Measurements from ENCODE around the gene PHF21B.

PHF21B gene

GRCh38 chr22:44943701-44944324 lies 66.0 kb downstream of the PHF21B start:
- H3K27ac ChIP-seq = no peak overlapping the region
- TF ChIP-seq ZFX (IDR thresholded peaks at IDR 0.05; ENCODE audit: borderline replicate concordance) (no peak), CTCF (IDR thresholded peaks at IDR 0.05) (no peak)

GRCh38 chr22:44942979-44943700 lies 66.7 kb downstream of the PHF21B start:
- TF ChIP-seq CTCF (IDR thresholded peaks at IDR 0.05) (no peak), ZFX (IDR thresholded peaks at IDR 0.05; ENCODE audit: borderline replicate concordance) (no peak)

GRCh38 chr22:44942056-44942455 lies 67.7 kb downstream of the PHF21B start:
- no peak overlapping the region for H3K27ac ChIP-seq
- TF ChIP-seq ZFX (IDR thresholded peaks at IDR 0.05; ENCODE audit: borderline replicate concordance) (no peak), CTCF (IDR thresholded peaks at IDR 0.05) (no peak)

More at GRCh38 chr22:44942979-44943700, 66.7 kb downstream of the PHF21B start:
- no peak overlapping the region for H3K27ac ChIP-seq

- no peak for TF ChIP-seq CTCF (IDR thresholded peaks at IDR 0.05)
- TF ChIP-seq ZFX (IDR thresholded peaks at IDR 0.05; ENCODE audit: borderline replicate concordance) = no peak
- H3K27ac ChIP-seq = no peak overlapping the region
Measured at GRCh38 chr22:44941207-44941606, 68.6 kb downstream of the PHF21B start.

GRCh38 chr22:44940130-44940529 lies 69.7 kb downstream of the PHF21B start:
- H3K27ac ChIP-seq = no peak overlapping the region
- TF ChIP-seq ZFX (IDR thresholded peaks at IDR 0.05; ENCODE audit: borderline replicate concordance) (no peak), CTCF (IDR thresholded peaks at IDR 0.05) (no peak)

- H3K27ac ChIP-seq = no peak overlapping the region
- TF ChIP-seq ZFX (IDR thresholded peaks at IDR 0.05; ENCODE audit: borderline replicate concordance) = no peak
- no peak for TF ChIP-seq CTCF (IDR thresholded peaks at IDR 0.05)
Measured at GRCh38 chr22:44939451-44939850, 70.4 kb downstream of the PHF21B start.

- TF ChIP-seq ZFX (IDR thresholded peaks at IDR 0.05; ENCODE audit: borderline replicate concordance) = no peak
- TF ChIP-seq CTCF (IDR thresholded peaks at IDR 0.05) = no peak
- H3K27ac ChIP-seq = no peak overlapping the region
Measured at GRCh38 chr22:44938886-44939285, 70.9 kb downstream of the PHF21B start.
